H9 (cell line): ENCODE results near the gene SNTG2. TPM values are rescaled to one million over a fixed set of nuclear protein-coding genes. Genes with fewer than 3 reads are reported as not detected.

Experiments
- DNase-seq: peaks from one replicate; pipeline ENCODE4 v3.0.0-alpha.2; 2017
- H2AFZ ChIP-seq: one replicate; pipeline ENCODE4 v1.6.1; 2013; ENCODE audit warnings: mild to moderate bottlenecking, low read length, control low read depth, moderate library complexity
- H2AK5ac ChIP-seq: 2 replicates; pipeline ENCODE4 v1.6.1; 2013; ENCODE audit warnings: low read length, control low read depth, mixed read lengths; ENCODE audit not compliant: insufficient read length
- H2BK120ac ChIP-seq: one replicate; pipeline ENCODE4 v1.6.1; 2013; ENCODE audit warnings: low read depth, mild to moderate bottlenecking, low read length, control low read depth, inconsistent platforms; ENCODE audit not compliant: poor library complexity, severe bottlenecking
- H2BK12ac ChIP-seq: 2 replicates; pipeline ENCODE4 v1.6.1; 2013; ENCODE audit warnings: low read length, control low read depth, mixed read lengths, low read depth; ENCODE audit not compliant: insufficient read length
- H2BK15ac ChIP-seq: 2 replicates; pipeline ENCODE4 v1.6.1; 2013; ENCODE audit warnings: low read depth, low read length, control low read depth
- H2BK20ac ChIP-seq: one replicate; pipeline ENCODE4 v1.6.1; 2013; ENCODE audit warnings: low read depth, mild to moderate bottlenecking, low read length, control low read depth, inconsistent platforms; ENCODE audit not compliant: poor library complexity, severe bottlenecking
- H2BK5ac ChIP-seq: 2 replicates; pipeline ENCODE4 v1.6.1; 2013; ENCODE audit warnings: low read length, control low read depth, mixed read lengths; ENCODE audit not compliant: insufficient read length
- H3K14ac ChIP-seq: 2 replicates; pipeline ENCODE4 v1.6.1; 2013; ENCODE audit warnings: low read length, control low read depth; ENCODE audit not compliant: insufficient read depth
- H3K18ac ChIP-seq: 2 replicates; pipeline ENCODE4 v1.6.1; 2013; ENCODE audit warnings: low read depth, mild to moderate bottlenecking, mixed read lengths, low read length, control low read depth; ENCODE audit not compliant: insufficient read length
- H3K23ac ChIP-seq: 2 replicates; pipeline ENCODE4 v1.6.1; 2013; ENCODE audit warnings: low read length, control low read depth, mixed read lengths, low read depth; ENCODE audit not compliant: insufficient read length
- H3K23me2 ChIP-seq: 2 replicates; pipeline ENCODE4 v1.6.1; 2013; ENCODE audit warnings: low read depth, mild to moderate bottlenecking, mixed read lengths, low read length, control low read depth; ENCODE audit not compliant: insufficient read length, poor library complexity, severe bottlenecking
- H3K27ac ChIP-seq: 2 replicates; pipeline ENCODE4 v1.5.1; 2013; ENCODE audit warnings: low read length, control low read depth, mixed read lengths, low read depth; ENCODE audit not compliant: insufficient read length
- H3K27me3 ChIP-seq: 2 replicates; pipeline ENCODE4 v1.6.1; 2013; ENCODE audit warnings: low read length, control low read depth, inconsistent platforms; ENCODE audit not compliant: insufficient read depth
- H3K4ac ChIP-seq: 2 replicates; pipeline ENCODE4 v1.6.1; 2013; ENCODE audit warnings: low read depth, mild to moderate bottlenecking, control low read depth, inconsistent platforms, low read length, moderate library complexity
- H3K4me1 ChIP-seq: 2 replicates; pipeline ENCODE4 v1.6.1; 2013; ENCODE audit warnings: low read length, control low read depth, inconsistent platforms; ENCODE audit not compliant: insufficient read depth
- H3K4me2 ChIP-seq: 2 replicates; pipeline ENCODE4 v1.6.1; 2013; ENCODE audit warnings: low read length, control low read depth, mixed read lengths; ENCODE audit not compliant: insufficient read length, insufficient read depth
- H3K56ac ChIP-seq: 2 replicates; pipeline ENCODE4 v1.6.1; 2013; ENCODE audit warnings: low read depth, mild to moderate bottlenecking, mixed read lengths, low read length, control low read depth; ENCODE audit not compliant: insufficient read length
- H3K79me1 ChIP-seq: 2 replicates; pipeline ENCODE4 v1.6.1; 2013; ENCODE audit warnings: low read depth, mild to moderate bottlenecking, moderate library complexity, low read length, control low read depth, inconsistent platforms; ENCODE audit not compliant: insufficient read depth, poor library complexity, severe bottlenecking
- H3K79me2 ChIP-seq: 2 replicates; pipeline ENCODE4 v1.6.1; 2013; ENCODE audit warnings: low read length, control low read depth, inconsistent platforms; ENCODE audit not compliant: insufficient read depth
- H3K9ac ChIP-seq: 2 replicates; pipeline ENCODE4 v1.6.1; 2013; ENCODE audit warnings: low read length, control low read depth, mixed read lengths; ENCODE audit not compliant: insufficient read length; ENCODE audit errors: extremely low read depth
- H3K9me3 ChIP-seq: one replicate; pipeline ENCODE4 v1.6.1; 2013; ENCODE audit warnings: low read depth, low read length, inconsistent platforms; ENCODE audit not compliant: control insufficient read depth
- H3T11ph ChIP-seq: one replicate; pipeline ENCODE4 v1.6.1; 2013; ENCODE audit warnings: mild to moderate bottlenecking, low read length, control low read depth, inconsistent platforms
- H4K20me1 ChIP-seq: one replicate; pipeline ENCODE4 v1.6.1; 2013; ENCODE audit not compliant: control insufficient read depth, insufficient read length, insufficient read depth
- H4K5ac ChIP-seq: 2 replicates; pipeline ENCODE4 v1.6.1; 2013; ENCODE audit warnings: low read depth, mild to moderate bottlenecking, mixed read lengths, low read length, control low read depth; ENCODE audit not compliant: insufficient read length
- H4K8ac ChIP-seq: replicated peaks from 2 replicates; pipeline ENCODE4 v1.6.1; 2013; ENCODE audit warnings: low read length, control low read depth, mixed read lengths, low read depth; ENCODE audit not compliant: insufficient read length
- H4K91ac ChIP-seq: 2 replicates; pipeline ENCODE4 v1.6.1; 2013; ENCODE audit warnings: low read depth, mild to moderate bottlenecking, moderate library complexity, mixed read lengths, low read length, control low read depth; ENCODE audit not compliant: insufficient read length
- H3K27ac Mint-ChIP-seq, 3 experiments: 2 replicates in 2 of 3; 3 replicates in 1 of 3; pipeline ENCODE4 v1.8.0; 2020 to 2021; ENCODE audit warnings: mixed read lengths in 3 of 3, mild to moderate bottlenecking in 1 of 3, moderate library complexity in 1 of 3
- H3K27me3 Mint-ChIP-seq: 2 replicates; pipeline ENCODE4 v1.8.0; 2021; ENCODE audit warnings: low read depth, mild to moderate bottlenecking, moderate library complexity, mixed read lengths
- H3K36me3 Mint-ChIP-seq, 3 experiments: 2 replicates in 2 of 3; 3 replicates in 1 of 3; pipeline ENCODE4 v1.8.0; 2020 to 2021; ENCODE audit warnings: low read depth in 3 of 3, mixed read lengths in 3 of 3; ENCODE audit not compliant: insufficient read depth in 1 of 3
- H3K4me1 Mint-ChIP-seq, 2 experiments: 2 replicates each; pipeline ENCODE4 v1.8.0; 2020; ENCODE audit warnings: mixed read lengths in 2 of 2
- H3K4me3 Mint-ChIP-seq, 2 experiments: 2 replicates in 1 of 2; 3 replicates in 1 of 2; pipeline ENCODE4 v1.8.0; 2020 to 2021; ENCODE audit warnings: mild to moderate bottlenecking in 2 of 2, mixed read lengths in 2 of 2, moderate library complexity in 1 of 2
- H3K9me3 Mint-ChIP-seq, 2 experiments: 2 replicates in 1 of 2; 3 replicates in 1 of 2; pipeline ENCODE4 v1.8.0; 2020; ENCODE audit warnings: mild to moderate bottlenecking in 2 of 2, mixed read lengths in 2 of 2, moderate library complexity in 1 of 2
- CTCF ChIP-seq: fragments of 200-600 bp; sonication (generic); conservative IDR thresholded peaks from 3 replicates; pipeline ENCODE4 v1.8.0; 2021; ENCODE audit warnings: antibody characterized with exemption, mild to moderate bottlenecking
- whole genome bisulfite sequencing: extraction: QIAGEN DNeasy Blood & Tissue Kit; methylation state at CpG from one replicate; pipeline ENCODE4 v1.1.7; 2013; ENCODE audit warnings: missing lambda C conversion rate, low lambda C conversion rate, mixed read lengths; ENCODE audit not compliant: insufficient read length; ENCODE audit errors: extremely low coverage; 5-methylcytosine and 5-hydroxymethylcytosine counted together
- total RNA-seq: library from RNA; stranded (reverse); gene quantifications from 2 replicates; pipeline ENCODE4 v1.2.1, GENCODE V29; 2021

The SNTG2 gene
- total RNA-seq, 1 experiment from 2014 or later, result 13.2 TPM

GRCh38 chr2:1193801-1194200, 243.2 kb downstream of the SNTG2 start:
- H3K79me2 ChIP-seq, result no peaks in the 10 kb centered on the region

More at GRCh38 chr2:1193801-1194200, 243.2 kb downstream of the SNTG2 start:
- no peaks in the 10 kb centered on the region for H4K20me1 ChIP-seq
- H3K23ac ChIP-seq, result no peak overlapping the region
- Mint-ChIP-seq H3K36me3 (peaks cover 22 to 37% (median 25%) of the 10 kb centered on the region in 3 experiments), H3K4me1 (no peaks in the 10 kb centered on the region), H3K27me3 (no peaks in the 10 kb centered on the region), H3K9me3 (peaks cover 27 to 31% of the 10 kb centered on the region in 2 experiments; a peak in 4 of 5 replicates), H3K27ac (no peak overlapping the region), H3K4me3 (no peak overlapping the region)
- no peaks in the 10 kb centered on the region for H3K23me2 ChIP-seq
- no peaks in the 10 kb centered on the region for H3K79me1 ChIP-seq
- H3K27ac ChIP-seq, result no peak overlapping the region
- no peaks in the 10 kb centered on the region for H3K4me1 ChIP-seq
- no peak overlapping the region for H2BK12ac ChIP-seq
- no peak overlapping the region for H3K14ac ChIP-seq
- no peak for DNase-seq
- H2BK15ac ChIP-seq, result no peak overlapping the region
- H3K4me2 ChIP-seq, result no peak overlapping the region
- no peak overlapping the region for H2BK20ac ChIP-seq
- TF ChIP-seq CTCF, result no peak
- H2BK120ac ChIP-seq, result no peak overlapping the region
- no peak overlapping the region for H2BK5ac ChIP-seq
- no peak overlapping the region for H2AFZ ChIP-seq
- H3T11ph ChIP-seq, result no peak overlapping the region
- H2AK5ac ChIP-seq, result no peak overlapping the region
- H4K8ac ChIP-seq, result no peak overlapping the region
- no peak overlapping the region for H4K5ac ChIP-seq
- no peak overlapping the region for H3K9ac ChIP-seq
- H3K4ac ChIP-seq, result no peak overlapping the region
- WGBS, result no CpG with 5 or more reads among the region's 2 CpGs
- no peak overlapping the region for H4K91ac ChIP-seq
- no peak overlapping the region for H3K56ac ChIP-seq
- no peaks in the 10 kb centered on the region for H3K9me3 ChIP-seq
- no peaks in the 10 kb centered on the region for H3K27me3 ChIP-seq
- no peak overlapping the region for H3K18ac ChIP-seq
